ENCODE measurements around the gene SLC8A2.

SLC8A2 gene

GRCh38 chr19:47503826-47504150 is 32.1 kb upstream of the SLC8A2 start:
- no peak for DNase-seq (ENCODE audit: low spot score)

- DNase-seq (ENCODE audit: low spot score) = no peak
Measured at GRCh38 chr19:47503130-47503825, 31.6 kb upstream of the SLC8A2 start.

GRCh38 chr19:47499863-47500830 is 28.5 kb upstream of the SLC8A2 start:
- DNase-seq (ENCODE audit: low spot score) = no peak

- DNase-seq (ENCODE audit: low spot score) = no peak
Measured at GRCh38 chr19:47499371-47499770, 27.7 kb upstream of the SLC8A2 start.

GRCh38 chr19:47498561-47498960 is 26.9 kb upstream of the SLC8A2 start:
- DNase-seq (ENCODE audit: low spot score) = no peak

GRCh38 chr19:47497821-47498520 is 26.3 kb upstream of the SLC8A2 start:
- no peak for DNase-seq (ENCODE audit: low spot score)

- no peak for DNase-seq (ENCODE audit: low spot score)
Measured at GRCh38 chr19:47497050-47497766, 25.5 kb upstream of the SLC8A2 start.

GRCh38 chr19:47495478-47496372 is 24.0 kb upstream of the SLC8A2 start:
- DNase-seq (ENCODE audit: low spot score) = no peak

- no peak for DNase-seq (ENCODE audit: low spot score)
Measured at GRCh38 chr19:47494729-47495128, 23.0 kb upstream of the SLC8A2 start.

GRCh38 chr19:47494211-47494547 is 22.5 kb upstream of the SLC8A2 start:
- no peak for DNase-seq (ENCODE audit: low spot score)

GRCh38 chr19:47493378-47494210 is 21.9 kb upstream of the SLC8A2 start:
- DNase-seq (ENCODE audit: low spot score) = no peak

- DNase-seq (ENCODE audit: low spot score) = no peak
Measured at GRCh38 chr19:47492571-47493377, 21.1 kb upstream of the SLC8A2 start.

GRCh38 chr19:47492137-47492533 is 20.4 kb upstream of the SLC8A2 start:
- no peak for DNase-seq (ENCODE audit: low spot score)

- no peak for DNase-seq (ENCODE audit: low spot score)
Measured at GRCh38 chr19:47491358-47492136, 19.9 kb upstream of the SLC8A2 start.

GRCh38 chr19:47490847-47491246 is 19.2 kb upstream of the SLC8A2 start:
- DNase-seq (ENCODE audit: low spot score) = no peak

GRCh38 chr19:47490031-47490430 is 18.3 kb upstream of the SLC8A2 start:
- no peak for DNase-seq (ENCODE audit: low spot score)

- no peak for DNase-seq (ENCODE audit: low spot score)
Measured at GRCh38 chr19:47489072-47489914, 17.6 kb upstream of the SLC8A2 start.
